Measurements from ENCODE around the gene PRODH2.
A peak's percentile ranks its signal among the peaks of the same experiment; 100 is the strongest.

PRODH2 gene

GRCh38 chr19:35752746-35753350, 59.8 kb downstream of the PRODH2 start:
- Histone ChIP-seq H3K9me2 (replicated peaks; ENCODE audit: control insufficient read depth, low read length) (no peaks in the 10 kb centered on the region), H3K36me3 (ENCODE audit: control insufficient read depth, low read length) (no peaks in the 10 kb centered on the region), H3F3A (ENCODE audit: control insufficient read depth, insufficient read depth) (no peaks in the 10 kb centered on the region), H3K4me1 (ENCODE audit: control insufficient read depth, low read length) (peaks cover 22% of the 10 kb centered on the region), H3K4me3 (ENCODE audit: low read length) (no peak overlapping the region), H4K20me1 (ENCODE audit: control insufficient read depth, insufficient read depth, low read depth, low read length) (no peaks in the 10 kb centered on the region), H3K9me3 (ENCODE audit: control insufficient read depth, insufficient read depth, low read length) (no peaks in the 10 kb centered on the region), H3K27me3 (ENCODE audit: control insufficient read depth, low read length) (no peaks in the 10 kb centered on the region), H3K79me2 (ENCODE audit: control insufficient read depth, low read length) (peaks cover 4% of the 10 kb centered on the region), H3K4me2 (ENCODE audit: low read length) (no peak overlapping the region), H3K27ac (ENCODE audit: low read depth, low read length) (no peak overlapping the region)
- no peak for TF ChIP-seq EZH2phosphoT487 (IDR thresholded peaks at IDR 0.05; ENCODE audit: borderline replicate concordance, low read length)
- TF ChIP-seq, protein P1, sequence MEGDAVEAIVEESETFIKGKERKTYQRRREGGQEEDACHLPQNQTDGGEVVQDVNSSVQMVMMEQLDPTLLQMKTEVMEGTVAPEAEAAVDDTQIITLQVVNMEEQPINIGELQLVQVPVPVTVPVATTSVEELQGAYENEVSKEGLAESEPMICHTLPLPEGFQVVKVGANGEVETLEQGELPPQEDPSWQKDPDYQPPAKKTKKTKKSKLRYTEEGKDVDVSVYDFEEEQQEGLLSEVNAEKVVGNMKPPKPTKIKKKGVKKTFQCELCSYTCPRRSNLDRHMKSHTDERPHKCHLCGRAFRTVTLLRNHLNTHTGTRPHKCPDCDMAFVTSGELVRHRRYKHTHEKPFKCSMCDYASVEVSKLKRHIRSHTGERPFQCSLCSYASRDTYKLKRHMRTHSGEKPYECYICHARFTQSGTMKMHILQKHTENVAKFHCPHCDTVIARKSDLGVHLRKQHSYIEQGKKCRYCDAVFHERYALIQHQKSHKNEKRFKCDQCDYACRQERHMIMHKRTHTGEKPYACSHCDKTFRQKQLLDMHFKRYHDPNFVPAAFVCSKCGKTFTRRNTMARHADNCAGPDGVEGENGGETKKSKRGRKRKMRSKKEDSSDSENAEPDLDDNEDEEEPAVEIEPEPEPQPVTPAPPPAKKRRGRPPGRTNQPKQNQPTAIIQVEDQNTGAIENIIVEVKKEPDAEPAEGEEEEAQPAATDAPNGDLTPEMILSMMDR (IDR thresholded peaks at IDR 0.05; ENCODE audit: low read depth, low read length, poor library complexity, severe bottlenecking) = no peak

- TF ChIP-seq, protein P1 (IDR thresholded peaks at IDR 0.05; ENCODE audit: low read depth, low read length, poor library complexity, severe bottlenecking) = no peak
- no peak for TF ChIP-seq EZH2phosphoT487 (IDR thresholded peaks at IDR 0.05; ENCODE audit: borderline replicate concordance, low read length)
Observed at GRCh38 chr19:35751839-35752745, 60.6 kb downstream of the PRODH2 start.

GRCh38 chr19:35750167-35750566, 62.5 kb downstream of the PRODH2 start:
- peaks cover 25% of the 10 kb centered on the region for H3K4me1 ChIP-seq (ENCODE audit: control insufficient read depth, low read length)
- H3K27ac ChIP-seq (ENCODE audit: low read depth, low read length) = no peak overlapping the region
- H3K4me2 ChIP-seq (ENCODE audit: low read length) = peak overlapping the region; percentile 26; the same call in 1 of the 2 replicates
- no peaks in the 10 kb centered on the region for H4K20me1 ChIP-seq (ENCODE audit: control insufficient read depth, insufficient read depth, low read depth, low read length)
- no peaks in the 10 kb centered on the region for H3K36me3 ChIP-seq (ENCODE audit: control insufficient read depth, low read length)
- H3K9me2 ChIP-seq (replicated peaks; ENCODE audit: control insufficient read depth, low read length) = no peaks in the 10 kb centered on the region
- H3F3A ChIP-seq (ENCODE audit: control insufficient read depth, insufficient read depth) = no peaks in the 10 kb centered on the region
- H3K9me3 ChIP-seq (ENCODE audit: control insufficient read depth, insufficient read depth, low read length) = no peaks in the 10 kb centered on the region
- no peaks in the 10 kb centered on the region for H3K27me3 ChIP-seq (ENCODE audit: control insufficient read depth, low read length)
- H3K79me2 ChIP-seq (ENCODE audit: control insufficient read depth, low read length) = peaks cover 14% of the 10 kb centered on the region
- no peak overlapping the region for H3K4me3 ChIP-seq (ENCODE audit: low read length)
- TF ChIP-seq EZH2phosphoT487 (IDR thresholded peaks at IDR 0.05; ENCODE audit: borderline replicate concordance, low read length) = no peak
- TF ChIP-seq, protein P1 (IDR thresholded peaks at IDR 0.05; ENCODE audit: low read depth, low read length, poor library complexity, severe bottlenecking) = no peak

More at GRCh38 chr19:35751839-35752745, 60.6 kb downstream of the PRODH2 start:
- H3F3A ChIP-seq (ENCODE audit: control insufficient read depth, insufficient read depth) = no peaks in the 10 kb centered on the region
- H3K27ac ChIP-seq (ENCODE audit: low read depth, low read length) = no peak overlapping the region
- no peaks in the 10 kb centered on the region for H3K36me3 ChIP-seq (ENCODE audit: control insufficient read depth, low read length)
- H3K27me3 ChIP-seq (ENCODE audit: control insufficient read depth, low read length) = no peaks in the 10 kb centered on the region
- H3K4me1 ChIP-seq (ENCODE audit: control insufficient read depth, low read length) = peaks cover 21% of the 10 kb centered on the region
- H3K79me2 ChIP-seq (ENCODE audit: control insufficient read depth, low read length) = peaks cover 4% of the 10 kb centered on the region
- H3K9me2 ChIP-seq (replicated peaks; ENCODE audit: control insufficient read depth, low read length) = no peaks in the 10 kb centered on the region
- H3K4me2 ChIP-seq (ENCODE audit: low read length) = no peak overlapping the region
- no peaks in the 10 kb centered on the region for H3K9me3 ChIP-seq (ENCODE audit: control insufficient read depth, insufficient read depth, low read length)
- H3K4me3 ChIP-seq (ENCODE audit: low read length) = no peak overlapping the region
- no peaks in the 10 kb centered on the region for H4K20me1 ChIP-seq (ENCODE audit: control insufficient read depth, insufficient read depth, low read depth, low read length)
